ENCODE measurements around the gene KRTAP3-3. TPM values are rescaled to one million over a fixed set of nuclear protein-coding genes. Genes with fewer than 3 reads are reported as not detected.

KRTAP3-3 gene
- total and polyA plus RNA-seq, 2 of the 8 experiments (the other 6 are each of a cell fraction or from before 2014, with no cell fraction given) = not detected

GRCh38 chr17:40993084-40993483 is 880 bp downstream of the KRTAP3-3 start:
- no peak overlapping the region for H3K14ac ChIP-seq (ENCODE audit: insufficient read length)
- H2BK20ac ChIP-seq (ENCODE audit: low read length) = no peak overlapping the region
- H2BK120ac ChIP-seq (replicated peaks; ENCODE audit: low read depth, low read length) = no peak overlapping the region
- H3K23me2 ChIP-seq (ENCODE audit: low read depth, low read length) = no peaks in the 10 kb centered on the region
- H2BK12ac ChIP-seq (ENCODE audit: low read depth, low read length) = no peak overlapping the region
- no peaks in the 10 kb centered on the region for H3K79me1 ChIP-seq (ENCODE audit: low read depth, low read length)
- no peak overlapping the region for H2AFZ ChIP-seq (ENCODE audit: low read length)
- no peaks in the 10 kb centered on the region for H3K79me2 ChIP-seq (ENCODE audit: control insufficient read depth in 1 of 2, insufficient read depth in 2 of 2, low read length in 2 of 2)
- no peak for TF ChIP-seq YY1 (IDR thresholded peaks at IDR 0.05; ENCODE audit: low read depth, low read length)
- no peak for TF ChIP-seq POLR2AphosphoS5 (IDR thresholded peaks at IDR 0.05; ENCODE audit: low read depth, low read length)
- no peak for TF ChIP-seq PHF8 (conservative IDR thresholded peaks at IDR 0.05; ENCODE audit: low read depth, low read length)
- TF ChIP-seq FOSL1 (IDR thresholded peaks at IDR 0.05; ENCODE audit: insufficient read depth, low read depth, low read length) = no peak
- no peak for TF ChIP-seq CHD2 (IDR thresholded peaks at IDR 0.05; ENCODE audit: low read length)
- no peak for TF ChIP-seq SP4 (IDR thresholded peaks at IDR 0.05; ENCODE audit: low read length)
- no peak for TF ChIP-seq POU5F1 (IDR thresholded peaks at IDR 0.05; ENCODE audit: low read depth, low read length)
- TF ChIP-seq TCF12 (IDR thresholded peaks at IDR 0.05; ENCODE audit: low read depth, low read length) = no peak
- TF ChIP-seq JUN (IDR thresholded peaks at IDR 0.05; ENCODE audit: low read depth, low read length) = no peak
- no peak overlapping the region for H3K27ac ChIP-seq (ENCODE audit: low read depth, low read length)
- H3K18ac ChIP-seq (ENCODE audit: extremely low read depth, low read length) = no peak overlapping the region
- H3K27me3 ChIP-seq (replicated peaks in 1 of 4; ENCODE audit: control insufficient read depth in 3 of 4, extremely low read depth in 1 of 4, insufficient read depth in 3 of 4, low read length in 3 of 4) = no peaks in the 10 kb centered on the region
- H2AK5ac ChIP-seq (ENCODE audit: low read depth, low read length) = no peak overlapping the region
- no peak overlapping the region; a peak in 1 of 7 replicates for H3K9ac ChIP-seq (replicated peaks in 1 of 4; ENCODE audit: extremely low read depth in 1 of 4, low read depth in 3 of 4, low read length in 3 of 4)
- CTCF ChIA-PET (ENCODE audit: partially characterized antibody) = no interaction called here
- no peak overlapping the region for H3K56ac ChIP-seq (replicated peaks; ENCODE audit: insufficient read length, low read depth, low read length)
- H3K4ac ChIP-seq (replicated peaks; ENCODE audit: insufficient read length, low read depth, low read length) = no peak overlapping the region
- POLR2A ChIA-PET (ENCODE audit: partially characterized antibody) = interaction anchor here (0.6 kb wide), 1 partner anchor 11 kb away, joined by 4 read pairs; no protein-coding TSS in a partner anchor
- no peak overlapping the region for H3K23ac ChIP-seq (ENCODE audit: insufficient read length)
- H2BK15ac ChIP-seq (ENCODE audit: low read length) = no peak overlapping the region
- H4K8ac ChIP-seq (ENCODE audit: extremely low read depth, insufficient read depth, low read length) = no peak overlapping the region
- no peak overlapping the region for H3K4me3 ChIP-seq (ENCODE audit: extremely low read depth in 1 of 4, insufficient read depth in 2 of 4, low read depth in 3 of 4, low read length in 4 of 4)
- H4K5ac ChIP-seq (ENCODE audit: insufficient read length, low read depth, low read length) = no peak overlapping the region
- peaks cover 0 to 2% (median 0%) of the 10 kb centered on the region in 4 experiments; a peak in 2 of 7 replicates for H3K4me1 ChIP-seq (replicated peaks in 1 of 4; ENCODE audit: control insufficient read depth in 3 of 4, insufficient read depth in 4 of 4, low read length in 3 of 4)
- no peak overlapping the region for H4K91ac ChIP-seq (replicated peaks; ENCODE audit: insufficient read length, low read length)
- H3K36me3 ChIP-seq (ENCODE audit: control insufficient read depth in 2 of 4, insufficient read depth in 4 of 4, low read length in 3 of 4) = no peaks in the 10 kb centered on the region
- WGBS, 2 experiments (ENCODE audit: extremely low coverage in 1 of 2, insufficient coverage in 1 of 2, insufficient read length in 1 of 2, insufficient replicate concordance in 2 of 2, low coverage in 1 of 2, low lambda C conversion rate in 2 of 2, missing lambda C conversion rate in 1 of 2) = 98% methylated on average over 2 of the region's 2 CpGs; no CpG with 5 or more reads in 1 of the 2 experiments
- no peak for FAIRE-seq
- H4K20me1 ChIP-seq (replicated peaks in 1 of 2; ENCODE audit: control insufficient read depth in 1 of 2, insufficient read depth in 2 of 2, low read length in 2 of 2) = no peaks in the 10 kb centered on the region
- DNase-seq (ENCODE audit: low read depth in 1 of 2, low spot score in 2 of 2) = no peak
- H2BK5ac ChIP-seq (ENCODE audit: low read depth, low read length) = no peak overlapping the region
- H3K9me3 ChIP-seq (ENCODE audit: insufficient read depth in 2 of 2, low read depth in 1 of 2, low read length in 1 of 2) = no peaks in the 10 kb centered on the region
- H3K4me2 ChIP-seq (ENCODE audit: insufficient read depth in 1 of 2, low read depth in 2 of 2, low read length in 2 of 2) = no peak overlapping the region
